HepG2 (cell line): ENCODE results near the gene NYAP1. TPM values are rescaled to one million over a fixed set of nuclear protein-coding genes. Genes with fewer than 3 reads are reported as not detected.

ENCODE experiments used
- HOXA5 ChIP-seq: sonication (generic); formaldehyde crosslinking; IDR thresholded peaks from 2 replicates; pipeline ENCODE4 v1.4.0; 2020; ENCODE audit warnings: missing genetic modification reagents
- JARID2 ChIP-seq: sonication (generic); formaldehyde crosslinking; IDR thresholded peaks from 2 replicates; pipeline ENCODE4 v1.8.1; 2023; ENCODE audit warnings: missing genetic modification reagents, inconsistent platforms; ENCODE audit not compliant: insufficient replicate concordance
- MXI1 ChIP-seq: IDR thresholded peaks from 3 replicates; pipeline ENCODE4 v1.6.1; 2012; ENCODE audit warnings: low read depth, low read length, inconsistent platforms, borderline replicate concordance
- NCOR1 ChIP-seq: fragments of 200-600 bp; sonication (generic); IDR thresholded peaks from 2 replicates; pipeline ENCODE4 v1.7.0; 2017; ENCODE audit warnings: antibody characterized with exemption, low read length, borderline replicate concordance
- NFAT5 ChIP-seq: sonication (generic); formaldehyde crosslinking; IDR thresholded peaks from 2 replicates; pipeline ENCODE4 v1.4.0; 2020; ENCODE audit warnings: missing genetic modification reagents
- PATZ1 ChIP-seq: sonication (generic); formaldehyde crosslinking; IDR thresholded peaks from 2 replicates; pipeline ENCODE4 v1.4.0; 2020; ENCODE audit warnings: missing genetic modification reagents
- RBAK ChIP-seq: sonication (generic); formaldehyde crosslinking; IDR thresholded peaks from 2 replicates; pipeline ENCODE4 v1.5.1; 2020; ENCODE audit warnings: mild to moderate bottlenecking, missing genetic modification reagents
- RFX3 ChIP-seq: IDR thresholded peaks from 2 replicates; pipeline ENCODE4 v1.6.1; 2016; ENCODE audit warnings: missing biosample characterization, missing genetic modification reagents
- SUZ12 ChIP-seq: fragments of 150-350 bp; IDR thresholded peaks from 2 replicates; pipeline ENCODE4 v1.6.1; 2014; ENCODE audit warnings: low read depth, low read length
- TCF7 ChIP-seq: sonication (generic); IDR thresholded peaks from 2 replicates; pipeline ENCODE4 v1.6.1; 2016; ENCODE audit warnings: antibody characterized with exemption, low read depth
- ZBTB25 ChIP-seq: IDR thresholded peaks from 2 replicates; pipeline ENCODE4 v1.6.1; 2018; ENCODE audit warnings: missing genetic modification reagents
- ZNF142 ChIP-seq: sonication (generic); formaldehyde crosslinking; IDR thresholded peaks from 2 replicates; pipeline ENCODE4 v1.4.0; 2020; ENCODE audit warnings: missing genetic modification reagents
- ZNF383 ChIP-seq: sonication (generic); formaldehyde crosslinking; IDR thresholded peaks from 2 replicates; pipeline ENCODE4 v1.4.0; 2020; ENCODE audit warnings: missing genetic modification reagents, mild to moderate bottlenecking, borderline replicate concordance
- ZNF740 ChIP-seq: sonication (generic); formaldehyde crosslinking; IDR thresholded peaks from 2 replicates; pipeline ENCODE4 v1.4.0; 2020; ENCODE audit warnings: missing genetic modification reagents
- polyA plus RNA-seq, 8 experiments: library from polyadenylated mRNA; depleted of rRNA in 3 of 8; stranded (reverse) in 7 of 8; unstranded in 1 of 8; fragments of >200 nt; fragmentation: Illumina TruSeq in 4 of 8; extraction: Trizol in 4 of 8; gene quantifications; 2 replicates each; pipeline versions ENCODE4 v1.2.1 to v1.2.3, GENCODE V29; 2011 to 2016; ENCODE audit warnings: low read depth in 4 of 8, missing spikeins in 1 of 8, mixed read lengths in 1 of 8; ENCODE audit not compliant: insufficient read depth in 1 of 8
- total RNA-seq, 5 experiments: library from RNA; depleted of rRNA; stranded (reverse); fragments of >200 nt; fragmentation: Illumina TruSeq; extraction: Trizol; gene quantifications; 2 replicates each; pipeline ENCODE4 v1.2.3, GENCODE V29; 2016; ENCODE audit warnings: low read depth in 1 of 5

Gene NYAP1
- total and polyA plus RNA-seq, 2 of the 13 experiments (the other 11 are each of a cell fraction or from before 2014, with no cell fraction given), result 0.15 to 0.46 TPM

GRCh38 chr7:100478958-100479660 is 4.6 kb upstream of the NYAP1 start, which contains the start of gene TSC22D4 (continued):
- no peak for TF ChIP-seq ZNF142 (CRISPR knock-in tag)
- TF ChIP-seq NFAT5, result no peak
- no peak for TF ChIP-seq RFX3
- no peak; the same call in 2 of the 3 replicates for TF ChIP-seq MXI1
- TF ChIP-seq NCOR1, result no peak
- TF ChIP-seq HOXA5 (CRISPR knock-in tag), result peak; percentile 52; the same call in 1 of the 2 replicates
- TF ChIP-seq ZNF740, result no peak
- peak; percentile 94 for TF ChIP-seq PATZ1 (CRISPR knock-in tag)
- TF ChIP-seq JARID2, result no peak
- TF ChIP-seq RBAK (CRISPR knock-in tag), result 0 out of 2 replicates have a peak, but pooled peaks have one; percentile 30
- TF ChIP-seq SUZ12, result no peak
- 0 out of 2 replicates have a peak, but pooled peaks have one; percentile 19 for TF ChIP-seq ZBTB25
- no peak for TF ChIP-seq TCF7
- no peak for TF ChIP-seq ZNF383 (CRISPR knock-in tag)
